ENCODE data around the gene EBF3. TPM values are rescaled to one million over a fixed set of nuclear protein-coding genes. Genes with fewer than 3 reads are reported as not detected.

EBF3 gene
- total RNA-seq, 1 experiment from 2014 or later, result 0.64 TPM

GRCh38 chr10:129914960-129915359, 49.1 kb downstream of the EBF3 start:
- CTCF ChIA-PET, result no interaction called here
- Histone ChIP-seq H3K4me1 (ENCODE audit: control insufficient read depth, insufficient read depth, low read length) (no peaks in the 10 kb centered on the region), H3K4me3 (ENCODE audit: low read depth in 2 of 2, low read length in 2 of 2) (no peak overlapping the region), H3K27ac (ENCODE audit: low read length) (no peak overlapping the region), H3K27me3 (ENCODE audit: control insufficient read depth, insufficient read depth, low read length) (no peaks in the 10 kb centered on the region; the same call in 1 of the 2 replicates), H3K36me3 (ENCODE audit: control insufficient read depth, insufficient read depth, low read length) (no peaks in the 10 kb centered on the region), H3K9me3 (ENCODE audit: control insufficient read depth, insufficient read depth, low read depth, low read length) (no peaks in the 10 kb centered on the region)
- TF ChIP-seq REST (IDR thresholded peaks at IDR 0.05; ENCODE audit: insufficient read depth in 1 of 2, low read depth in 2 of 2, low read length in 1 of 2) (no peak), SIN3A (IDR thresholded peaks at IDR 0.05; ENCODE audit: borderline replicate concordance, insufficient read depth, low read depth, low read length) (no peak), TCF7L2 (IDR thresholded peaks at IDR 0.05; ENCODE audit: low read depth, low read length) (no peak), CTCF (IDR thresholded peaks at IDR 0.05) (no peak), POLR2AphosphoS5 (IDR thresholded peaks at IDR 0.05; ENCODE audit: low read depth, low read length) (no peak)
- DNase-seq (ENCODE audit: low read depth, low spot score), result no peak
- POLR2A ChIA-PET, result no interaction called here
- BruUV-seq (replicated peaks), result no TSS peak
- intact Hi-C loops (cut with micrococcal nuclease; ENCODE audit: unreplicated experiment), result no loop called here
- no peak for ATAC-seq
- in situ Hi-C loops (cut with HindIII; ENCODE audit: low pct_unique_long_range_greater_than_20kb, low sequenced_read_pairs), result no loop called here

- no TSS peak for BruUV-seq (replicated peaks)
- TF ChIP-seq POLR2AphosphoS5 (IDR thresholded peaks at IDR 0.05; ENCODE audit: low read depth, low read length) (no peak), SIN3A (IDR thresholded peaks at IDR 0.05; ENCODE audit: borderline replicate concordance, insufficient read depth, low read depth, low read length) (no peak), TCF7L2 (IDR thresholded peaks at IDR 0.05; ENCODE audit: low read depth, low read length) (no peak), REST (IDR thresholded peaks at IDR 0.05; ENCODE audit: insufficient read depth in 1 of 2, low read depth in 2 of 2, low read length in 1 of 2) (no peak), CTCF (IDR thresholded peaks at IDR 0.05) (no peak)
- in situ Hi-C loops (cut with HindIII; ENCODE audit: low pct_unique_long_range_greater_than_20kb, low sequenced_read_pairs), result no loop called here
- ATAC-seq (no peak), DNase-seq (ENCODE audit: low read depth, low spot score) (no peak)
- H3K4me1 ChIP-seq (ENCODE audit: control insufficient read depth, insufficient read depth, low read length), result no peaks in the 10 kb centered on the region
- H3K4me3 ChIP-seq (ENCODE audit: low read depth in 2 of 2, low read length in 2 of 2), result no peak overlapping the region
- no peaks in the 10 kb centered on the region for H3K36me3 ChIP-seq (ENCODE audit: control insufficient read depth, insufficient read depth, low read length)
- POLR2A ChIA-PET, result no interaction called here
- CTCF ChIA-PET, result no interaction called here
- intact Hi-C loops (cut with micrococcal nuclease; ENCODE audit: unreplicated experiment), result no loop called here
- no peak overlapping the region for H3K27ac ChIP-seq (ENCODE audit: low read length)
- no peaks in the 10 kb centered on the region for H3K9me3 ChIP-seq (ENCODE audit: control insufficient read depth, insufficient read depth, low read depth, low read length)
- no peaks in the 10 kb centered on the region; the same call in 1 of the 2 replicates for H3K27me3 ChIP-seq (ENCODE audit: control insufficient read depth, insufficient read depth, low read length)
Measured at GRCh38 chr10:129914153-129914855, 49.8 kb downstream of the EBF3 start.
